CD4-positive, alpha-beta T cell treated with Interleukin-4 for 4 hours (primary cell): ENCODE data around the gene CPVL.

ENCODE experiments used
- DNase-seq: peaks from one replicate; pipeline ENCODE4 v3.0.0-alpha.2; 2020

Gene CPVL

DNA sequence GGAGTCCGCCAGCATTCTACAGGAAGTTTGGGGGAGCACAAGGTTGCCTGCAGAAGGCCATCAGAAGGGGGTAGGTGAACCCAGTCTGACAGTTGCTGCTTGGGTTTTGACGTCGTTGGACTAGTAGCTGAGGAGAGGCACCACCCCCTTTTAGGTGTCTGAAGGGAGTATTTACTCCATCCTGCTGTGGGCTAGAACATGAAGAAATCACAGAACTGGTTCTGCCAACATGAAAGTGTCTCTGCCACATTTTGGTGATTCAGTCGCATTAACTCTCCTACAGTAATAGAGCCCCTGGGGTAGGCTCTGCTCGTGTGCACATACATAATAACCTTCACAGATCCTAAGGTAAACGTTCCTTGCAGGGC lies 187.4 kb downstream of the CPVL start:
- no peak for DNase-seq

DNA sequence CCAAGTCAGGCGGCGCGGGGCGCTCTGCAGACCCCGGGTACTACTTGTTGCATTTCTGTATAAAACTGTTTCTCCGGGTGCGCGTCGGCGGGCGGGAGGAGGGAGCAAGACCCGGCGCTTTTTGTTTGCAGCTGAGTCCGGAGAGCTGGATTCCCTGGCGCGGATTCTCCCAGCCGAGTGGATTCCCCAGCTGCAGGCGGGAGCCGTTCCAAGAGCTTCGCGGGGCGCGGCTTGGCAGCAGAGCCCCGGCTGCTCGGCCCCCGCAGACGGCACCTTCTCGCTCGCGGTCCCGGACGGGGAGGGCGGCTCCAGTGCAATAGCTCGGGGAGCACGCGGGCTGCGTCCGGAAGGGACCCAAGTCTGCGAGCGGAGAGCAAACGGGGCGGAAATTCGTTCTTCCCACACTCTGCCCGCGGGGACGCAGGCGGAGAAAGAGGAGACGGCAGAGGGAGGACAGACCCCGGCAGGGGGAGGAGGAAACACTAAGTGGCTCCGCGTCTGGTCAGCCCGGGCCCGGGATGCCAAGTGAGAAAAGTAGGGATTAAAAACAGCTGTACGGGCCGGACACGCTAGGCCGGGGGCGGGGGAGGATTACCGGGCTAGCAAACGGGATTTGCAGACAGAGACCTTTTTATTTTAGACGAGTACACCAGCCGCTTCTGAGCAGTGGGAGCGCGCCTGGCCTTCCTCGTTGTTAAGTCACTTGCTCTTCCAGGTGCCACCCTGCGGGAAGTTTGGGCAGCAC lies 187.9 kb downstream of the CPVL start, which contains the start of gene TRIL:
TRIL (minus strand) TSS at position 96 of the 745 bp plus-strand sequence. CDS start 284 bp downstream, outside the sequence.
- no peak for DNase-seq

DNA sequence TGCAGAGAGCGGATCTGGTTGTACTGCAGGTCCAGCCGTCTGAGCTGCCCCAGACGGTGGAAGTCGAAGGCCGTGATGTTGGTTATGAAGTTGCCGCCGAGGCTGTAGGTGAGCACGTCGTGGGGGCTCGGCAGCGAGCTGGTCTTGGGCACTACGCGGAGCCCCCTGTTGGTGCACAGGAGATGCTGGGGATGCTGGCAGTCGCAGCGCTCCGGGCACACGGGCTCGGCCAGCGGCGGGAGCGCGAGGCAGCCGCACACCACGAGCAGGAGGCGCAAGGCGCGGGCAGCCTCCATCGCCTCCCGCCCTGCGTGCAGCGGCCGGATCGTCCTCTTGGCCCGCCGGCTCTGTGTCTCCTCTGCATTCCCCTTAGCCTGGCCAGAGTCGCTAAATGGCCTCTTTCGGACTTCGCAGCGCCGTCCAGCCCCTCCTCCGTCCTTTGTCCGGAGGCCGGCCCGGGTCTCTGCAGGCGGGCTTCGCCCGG lies 188.5 kb downstream of the CPVL start:
- DNase-seq, result no peak

DNA sequence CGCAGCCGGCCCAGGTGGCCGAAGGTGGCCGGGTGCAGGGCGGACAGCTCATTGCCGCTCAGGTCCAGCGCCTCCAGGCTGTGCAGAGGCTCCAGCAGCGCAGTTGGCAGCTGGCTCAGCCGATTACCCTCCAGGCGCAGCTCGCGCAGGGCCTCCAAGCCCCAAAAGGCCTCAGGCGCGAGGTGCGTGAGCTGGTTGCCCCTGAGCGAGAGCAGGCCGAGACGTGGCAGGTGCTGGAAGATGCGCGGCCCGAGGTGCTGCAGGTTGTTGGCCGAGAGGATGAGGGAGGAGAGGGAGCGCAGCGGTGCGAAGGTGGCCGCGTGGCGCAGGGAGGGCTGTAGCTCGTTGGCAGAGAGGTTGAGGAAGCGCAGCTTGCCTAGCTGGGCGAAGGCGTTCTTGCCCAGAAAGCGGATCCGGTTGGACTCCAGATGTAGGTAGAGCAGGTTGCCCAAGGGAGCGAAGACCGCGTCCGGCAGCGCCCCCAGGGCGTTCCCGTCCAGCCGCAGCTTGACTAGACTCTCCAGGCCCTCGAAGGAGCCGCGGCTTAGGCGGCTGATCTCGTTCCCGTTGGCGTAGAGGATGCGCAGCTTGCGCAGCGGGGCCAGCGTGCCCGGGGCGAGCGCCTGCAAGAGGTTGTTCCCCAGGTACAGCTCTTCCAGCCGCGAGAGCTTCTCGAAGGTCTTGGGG lies 189.1 kb downstream of the CPVL start:
- DNase-seq, result no peak

DNA sequence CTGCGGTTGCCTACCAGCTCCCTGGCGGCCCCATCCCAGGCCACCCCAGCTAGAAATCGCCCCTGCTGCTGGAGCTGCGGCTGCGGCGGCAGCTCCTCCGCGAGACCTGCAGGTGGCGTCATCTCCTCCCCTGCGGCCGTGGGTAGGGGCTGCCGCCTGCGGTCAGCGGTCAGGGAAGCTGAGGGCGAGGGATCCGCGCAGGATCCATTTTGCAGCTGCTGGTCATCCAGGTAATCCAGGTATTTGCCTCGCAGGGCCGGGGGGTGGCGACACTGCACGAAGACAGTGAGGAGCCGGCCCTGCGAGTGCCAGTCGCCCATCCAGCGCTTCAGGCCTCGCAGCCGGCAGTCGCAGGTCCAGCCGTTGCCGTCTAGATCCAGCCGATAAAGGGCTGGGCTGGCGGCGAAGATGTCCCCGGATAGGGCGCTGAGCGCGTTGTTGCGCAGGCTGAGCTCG lies 189.7 kb downstream of the CPVL start:
- DNase-seq, result no peak

DNA sequence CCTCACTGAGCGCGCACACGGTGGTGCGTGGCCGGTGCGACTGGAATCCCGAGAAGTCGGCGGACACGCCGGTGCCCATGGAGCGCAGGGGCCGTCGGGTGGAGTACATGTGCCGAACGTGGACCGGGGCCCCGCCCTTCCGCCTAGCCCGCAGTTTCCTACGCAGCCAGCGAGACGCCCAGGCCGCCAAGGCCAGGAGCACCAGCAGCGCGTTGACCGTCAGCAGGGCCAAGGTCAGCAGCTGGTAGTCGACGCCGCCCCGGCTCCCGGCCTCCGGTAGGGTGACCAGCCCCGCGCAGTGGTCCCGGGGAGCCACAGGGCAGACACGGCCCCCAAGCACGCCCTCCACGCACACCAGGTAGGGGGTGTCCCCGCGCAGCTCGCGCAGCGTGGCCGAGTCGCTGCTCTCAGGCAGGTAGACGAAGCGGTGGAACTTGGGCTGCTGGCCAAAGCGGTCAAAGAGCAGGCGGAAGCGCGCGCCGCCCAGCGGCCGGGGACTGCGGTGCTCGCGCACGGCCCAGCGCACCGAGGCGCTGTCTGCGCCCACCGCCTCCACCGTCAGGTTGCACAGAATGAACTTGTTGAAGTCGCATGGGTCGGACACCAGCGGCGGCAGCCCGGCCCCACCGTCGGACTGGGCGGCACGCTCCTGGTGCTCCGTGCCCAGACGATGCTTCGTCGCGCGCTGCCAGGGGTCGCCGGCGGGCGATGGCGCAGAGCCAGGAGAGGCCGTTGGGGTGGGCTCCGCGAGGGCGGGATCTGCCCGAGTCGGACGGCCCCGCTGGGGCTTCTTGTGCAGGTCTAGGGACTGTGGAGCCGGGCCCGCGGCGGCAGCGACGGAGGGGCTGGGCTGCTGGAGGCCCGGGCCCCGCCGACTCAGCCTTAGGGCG lies 190.4 kb downstream of the CPVL start:
- no peak for DNase-seq

DNA sequence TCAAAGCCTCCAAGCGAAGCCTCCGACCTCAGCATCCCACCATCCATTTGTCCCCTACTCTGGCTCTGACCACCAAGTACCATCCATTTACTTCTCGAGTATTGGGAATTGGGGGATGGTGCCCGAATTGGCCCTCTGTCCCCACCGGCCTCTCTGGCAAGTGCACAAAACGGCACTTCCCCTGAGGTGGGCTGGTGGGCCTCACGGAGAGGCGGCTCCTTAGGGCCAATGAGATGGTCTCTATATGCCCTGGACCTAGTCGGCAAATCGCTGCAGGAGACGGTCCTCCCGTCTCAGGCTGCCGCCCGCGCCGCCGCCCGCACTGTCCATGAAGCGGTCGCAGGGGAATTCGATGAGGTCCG lies 191.0 kb downstream of the CPVL start:
- DNase-seq, result no peak

DNA sequence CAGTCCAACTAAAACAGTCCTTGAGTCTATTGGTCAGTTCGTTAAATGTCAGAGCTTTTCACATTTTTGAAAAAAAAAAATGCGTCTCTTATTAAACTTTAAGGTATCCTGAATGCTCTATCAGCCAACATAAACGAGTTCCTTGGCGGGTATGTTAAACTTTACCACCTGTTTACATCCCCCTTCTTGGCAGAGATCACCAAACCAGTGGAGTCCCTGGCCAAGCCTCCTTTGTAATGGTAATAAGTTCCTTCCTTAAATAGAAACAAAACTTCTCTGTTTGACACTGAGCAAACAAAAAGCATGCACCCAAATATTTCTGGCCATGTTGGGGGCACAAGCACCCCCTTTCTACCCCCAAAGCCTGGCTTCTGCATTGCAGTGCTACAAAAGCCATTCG lies 191.4 kb downstream of the CPVL start:
- DNase-seq, result no peak

DNA sequence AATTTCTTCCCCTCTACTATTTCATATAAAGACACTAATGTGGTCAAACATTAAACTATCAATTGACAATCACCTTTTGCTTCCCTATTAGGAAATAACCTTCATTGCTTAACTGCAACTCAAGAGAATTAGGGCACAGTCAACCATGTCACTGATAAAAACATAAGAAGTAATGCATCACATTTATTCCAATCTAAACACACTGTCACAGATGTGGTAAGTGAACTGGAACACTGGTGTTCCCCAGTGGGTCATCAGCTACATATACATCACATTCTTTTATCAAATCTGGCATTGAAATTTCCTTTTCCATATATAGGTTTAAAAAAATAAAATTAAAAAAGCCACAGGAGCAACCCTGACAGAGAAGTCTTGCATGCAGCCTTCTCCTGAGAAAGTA lies 191.9 kb downstream of the CPVL start:
- no peak for DNase-seq

DNA sequence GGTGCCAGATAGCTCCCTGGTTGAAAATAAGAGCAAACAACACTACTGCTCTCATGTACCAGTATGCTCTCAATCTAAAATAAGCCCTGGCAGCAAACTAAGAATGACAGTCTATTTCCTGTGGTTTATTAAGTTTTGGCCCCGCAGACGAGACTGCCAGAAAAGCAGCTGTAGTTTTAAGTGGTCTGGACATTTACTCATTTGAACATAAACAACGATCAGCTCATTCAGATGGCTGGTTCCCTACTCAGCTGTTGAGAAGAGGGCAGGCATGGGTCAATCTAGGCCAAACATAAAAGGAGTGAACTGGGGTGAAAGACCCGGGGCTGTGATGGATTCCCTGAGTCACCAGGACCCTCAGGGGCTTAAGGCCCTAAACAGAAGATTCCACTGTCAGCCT lies 192.7 kb downstream of the CPVL start:
- DNase-seq, result no peak
